Tibial nerve (tissue), 4 donors: ENCODE results near the gene MAP3K15. TPM values are rescaled to one million over a fixed set of nuclear protein-coding genes. Genes with fewer than 3 reads are reported as not detected.

Experiments
- DNase-seq, 2 donors: peaks; one replicate each; pipeline ENCODE4 v3.0.0-alpha.2; 2019; ENCODE audit warnings: low spot score in 2 of 2
- H3K27ac ChIP-seq, 4 donors: fragments of 200-600 bp; sonication (generic) in 3 of 4; one replicate each; pipeline ENCODE4 v1.5.1; 2017 to 2019; ENCODE audit warnings: mild to moderate bottlenecking in 1 of 4
- H3K27me3 ChIP-seq, 2 donors: fragments of 200-600 bp; sonication (generic) in 1 of 2; one replicate each; pipeline versions ENCODE4 v1.5.1 to v1.6.0; 2017 to 2019
- H3K36me3 ChIP-seq, 3 donors: fragments of 200-600 bp; sonication (generic); one replicate each; pipeline ENCODE4 v1.5.1; 2018 to 2019
- H3K4me1 ChIP-seq, 4 donors: fragments of 200-600 bp; sonication (generic) in 3 of 4; one replicate each; pipeline ENCODE4 v1.5.1; 2017 to 2019
- H3K4me3 ChIP-seq, 4 donors: fragments of 200-600 bp; sonication (generic) in 3 of 4; one replicate each; pipeline ENCODE4 v1.5.1; 2017 to 2019; ENCODE audit warnings: mild to moderate bottlenecking in 1 of 4, moderate library complexity in 1 of 4
- H3K9me3 ChIP-seq, 4 donors: fragments of 200-600 bp; sonication (generic) in 3 of 4; one replicate each; pipeline ENCODE4 v1.5.1; 2017 to 2019
- EP300 ChIP-seq, 2 donors: sonication (generic); formaldehyde crosslinking; IDR thresholded peaks; one replicate each; pipeline ENCODE4 v1.6.1; 2017; ENCODE audit warnings: antibody characterized with exemption in 2 of 2, mild to moderate bottlenecking in 1 of 2
- POLR2A ChIP-seq, 2 donors: fragments of 450-650 bp; IDR thresholded peaks; one replicate each; pipeline ENCODE4 v1.6.1; 2017; ENCODE audit warnings: antibody characterized with exemption in 2 of 2, mild to moderate bottlenecking in 2 of 2, moderate library complexity in 2 of 2
- WGBS, 2 donors: methylation state at CpG; one replicate each; pipeline ENCODE4 v1.1.5; 2018; 5-methylcytosine and 5-hydroxymethylcytosine counted together
- small RNA-seq: library from RNA; depleted of rRNA; stranded (forward); fragments of <200 nt; gene quantifications from one replicate; pipeline ENCODE3, GENCODE V24; 2016
- total RNA-seq, 4 donors: library from RNA; depleted of rRNA; stranded (reverse); fragments of >200 nt; gene quantifications; one replicate each; pipeline ENCODE4 v1.1.0, GENCODE V29; 2016
- TF ChIP-seq, protein P1 (sequence below), 5 experiments: fragments of 200-600 bp in 3 of 5; fragments of 450-650 bp in 2 of 5; sonication (generic) in 3 of 5; IDR thresholded peaks; one replicate each; pipeline ENCODE4 v1.5.1; 2016 to 2019; ENCODE audit warnings: antibody characterized with exemption in 5 of 5, mild to moderate bottlenecking in 3 of 5, moderate library complexity in 2 of 5

MAP3K15 gene
- total RNA-seq, 4 donors from 2014 or later: not detected

DNA sequence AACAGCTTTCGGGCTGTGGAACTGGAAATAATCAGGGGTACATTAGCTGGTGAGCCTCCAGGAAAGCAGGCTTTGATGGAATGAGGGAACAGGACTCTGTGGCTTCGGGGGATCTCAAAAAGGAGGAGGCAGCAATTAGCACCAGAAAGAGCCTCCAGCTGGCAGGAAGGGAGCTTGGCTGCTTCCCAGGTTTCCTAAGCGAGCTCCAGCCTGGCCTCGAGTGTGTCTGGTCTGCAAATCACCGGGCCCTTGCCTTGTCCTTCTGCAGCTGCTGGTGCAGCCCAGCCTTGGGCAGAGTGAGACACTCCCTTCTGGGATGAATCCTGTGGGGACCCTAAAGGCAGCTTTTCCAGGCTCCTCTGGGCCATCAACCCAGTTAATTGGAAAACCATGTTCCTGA lies 182.3 kb downstream of the MAP3K15 start:
- peaks cover 0 to 36% (median 4%) of the 10 kb centered on the region in 4 donors for H3K9me3 ChIP-seq
- H3K27me3 ChIP-seq: no peaks in the 10 kb centered on the region
- DNase-seq: no peak
- TF ChIP-seq EP300 (IDR thresholded peaks at IDR 0.05): no peak
- TF ChIP-seq, protein P1, sequence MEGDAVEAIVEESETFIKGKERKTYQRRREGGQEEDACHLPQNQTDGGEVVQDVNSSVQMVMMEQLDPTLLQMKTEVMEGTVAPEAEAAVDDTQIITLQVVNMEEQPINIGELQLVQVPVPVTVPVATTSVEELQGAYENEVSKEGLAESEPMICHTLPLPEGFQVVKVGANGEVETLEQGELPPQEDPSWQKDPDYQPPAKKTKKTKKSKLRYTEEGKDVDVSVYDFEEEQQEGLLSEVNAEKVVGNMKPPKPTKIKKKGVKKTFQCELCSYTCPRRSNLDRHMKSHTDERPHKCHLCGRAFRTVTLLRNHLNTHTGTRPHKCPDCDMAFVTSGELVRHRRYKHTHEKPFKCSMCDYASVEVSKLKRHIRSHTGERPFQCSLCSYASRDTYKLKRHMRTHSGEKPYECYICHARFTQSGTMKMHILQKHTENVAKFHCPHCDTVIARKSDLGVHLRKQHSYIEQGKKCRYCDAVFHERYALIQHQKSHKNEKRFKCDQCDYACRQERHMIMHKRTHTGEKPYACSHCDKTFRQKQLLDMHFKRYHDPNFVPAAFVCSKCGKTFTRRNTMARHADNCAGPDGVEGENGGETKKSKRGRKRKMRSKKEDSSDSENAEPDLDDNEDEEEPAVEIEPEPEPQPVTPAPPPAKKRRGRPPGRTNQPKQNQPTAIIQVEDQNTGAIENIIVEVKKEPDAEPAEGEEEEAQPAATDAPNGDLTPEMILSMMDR (IDR thresholded peaks at IDR 0.05): no peak
- no peak for TF ChIP-seq POLR2A (IDR thresholded peaks at IDR 0.05)
- H3K4me1 ChIP-seq: no peaks in the 10 kb centered on the region
- H3K36me3 ChIP-seq: no peaks in the 10 kb centered on the region
- peak overlapping the region in 1 of 4 donors; percentile 33 for H3K27ac ChIP-seq
- H3K4me3 ChIP-seq: no peak overlapping the region
- WGBS, 2 donors: 51 to 56% methylated on average over 2 to 5 of the region's 5 CpGs

DNA sequence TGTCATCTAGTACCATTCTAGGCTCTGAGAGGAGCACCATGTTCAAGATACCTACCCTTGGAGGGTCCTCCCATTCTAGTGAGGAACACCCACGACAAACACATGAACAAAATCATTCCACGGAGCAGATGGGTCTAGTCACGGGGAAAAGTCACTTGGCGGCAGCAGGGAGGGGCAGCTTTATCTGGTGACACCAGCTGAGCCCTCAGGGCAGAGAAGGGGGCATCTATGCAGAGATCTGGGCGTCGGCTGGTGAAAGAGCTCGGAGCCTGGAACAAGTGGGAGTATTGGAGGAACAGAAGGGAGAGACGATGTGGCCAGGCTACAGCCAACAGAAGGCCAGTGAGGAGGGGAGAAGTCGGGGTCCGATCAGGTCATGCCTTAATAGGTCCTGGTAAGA lies 183.5 kb downstream of the MAP3K15 start:
- Histone ChIP-seq H3K4me3 (no peak overlapping the region), H3K4me1 (no peaks in the 10 kb centered on the region), H3K36me3 (no peaks in the 10 kb centered on the region), H3K9me3 (peaks cover 0 to 25% (median 4%) of the 10 kb centered on the region in 4 donors), H3K27ac (no peak overlapping the region), H3K27me3 (no peaks in the 10 kb centered on the region)
- WGBS, 2 donors: 87 to 93% methylated on average over 8 to 10 of the region's 10 CpGs
- TF ChIP-seq EP300 (IDR thresholded peaks at IDR 0.05) (no peak), POLR2A (IDR thresholded peaks at IDR 0.05) (no peak)
- TF ChIP-seq, protein P1 (IDR thresholded peaks at IDR 0.05): no peak
- DNase-seq: no peak

DNA sequence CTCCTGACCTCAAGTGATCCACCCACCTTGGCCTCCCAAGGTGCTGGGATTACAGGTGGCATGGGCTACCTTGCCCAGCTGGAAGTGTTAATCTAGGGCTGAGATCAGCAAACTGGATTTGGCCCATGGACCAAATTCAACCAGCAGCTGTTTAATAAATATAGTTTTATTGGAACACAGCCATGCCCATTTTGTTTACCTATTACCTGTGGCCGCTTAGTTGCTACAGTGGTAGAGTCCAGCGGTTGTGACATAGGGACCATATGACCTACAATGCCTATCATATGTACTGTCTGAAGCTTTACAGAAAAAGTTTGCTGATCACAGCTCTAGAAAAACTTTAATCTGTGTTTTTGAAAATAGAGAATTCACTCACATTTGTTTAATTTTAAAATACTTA lies 188.7 kb downstream of the MAP3K15 start:
- DNase-seq: no peak
- H3K27ac ChIP-seq: no peak overlapping the region

More for the DNA sequence above, 188.7 kb downstream of the MAP3K15 start:
- Histone ChIP-seq H3K4me3 (no peak overlapping the region), H3K4me1 (no peaks in the 10 kb centered on the region), H3K36me3 (no peaks in the 10 kb centered on the region), H3K9me3 (no peaks in the 10 kb centered on the region), H3K27me3 (no peaks in the 10 kb centered on the region)
- 87 to 88% methylated on average over 2 of the region's 2 CpGs for WGBS, 2 donors
- TF ChIP-seq EP300 (IDR thresholded peaks at IDR 0.05) (no peak), POLR2A (IDR thresholded peaks at IDR 0.05) (no peak)
- TF ChIP-seq, protein P1 (IDR thresholded peaks at IDR 0.05): no peak

Small RNA genes within 50 kb of the gene (small RNA-seq; reads per million reads assigned to genes)
- gene RF00019: not detected

Other genes with a start within 250 kb of the MAP3K15 start
- gene PDHA1, start 171.6 kb downstream of the MAP3K15 start, total RNA-seq: 10 to 100 TPM; 45.6 to 99.6 (median 72.2) TPM